Sciatic nerve (tissue), 2 donors: ENCODE data around the gene F8. TPM values are rescaled to one million over a fixed set of nuclear protein-coding genes. Genes with fewer than 3 reads are reported as not detected.
"Not testable (repeated sequence)": the region's sequence is repeated elsewhere in the genome, so short reads cannot be mapped to it uniquely, and the experiment has no call there.

Experiments
- ATAC-seq: fragments of 200-7000 bp; cut with Tn5 transposase; one replicate; pipeline ENCODE4 v1.9.1; 2020; ENCODE audit warnings: mild to moderate bottlenecking, moderate library complexity
- DNase-seq: peaks from one replicate; pipeline ENCODE4 v3.0.0-alpha.2; 2020; ENCODE audit warnings: low spot score
- intact Hi-C: fragments of 100-400 bp; cut with DNase I; formaldehyde crosslinking; loops from one replicate; pipeline ENCODE4 v1.14.2; 2022
- total RNA-seq: library from RNA; stranded (reverse); fragmentation: NEBNext Ultra II Directional; extraction: Animal tissue kit (Norgen Biotek cat#: 25700); gene quantifications from one replicate; pipeline ENCODE4 v1.2.1, GENCODE V29; 2021
- donor health status: DM: no; HTN: no; CAD: no.
- donor health status: DM: no; HTN: no; CAD: no.

Gene F8
- total RNA-seq, 1 donor from 2014 or later = 63.0 TPM

DNA sequence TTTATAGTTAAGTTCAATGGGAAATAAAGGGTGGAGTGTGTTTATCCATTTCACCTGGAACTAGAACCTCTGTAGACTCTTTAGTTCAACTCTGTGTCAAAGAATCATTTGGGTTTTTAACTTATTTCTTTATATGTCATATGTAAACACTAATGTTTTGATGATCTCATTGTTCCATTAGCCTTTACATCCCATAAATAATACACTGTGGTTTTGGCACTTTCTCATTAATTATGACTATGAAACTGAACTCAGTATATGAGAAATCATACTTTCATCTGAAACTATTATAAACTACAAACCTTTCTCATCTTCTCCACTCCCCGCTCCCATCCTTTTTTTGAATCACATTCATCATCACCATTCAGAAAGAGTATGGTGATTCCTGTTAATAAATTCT is 31.0 kb downstream of the F8 start:
- intact Hi-C loops = no loop called here
- DNase-seq (no peak), ATAC-seq (no peak)

- DNase-seq (no peak), ATAC-seq (no peak)
- intact Hi-C loops = no loop called here
These were observed 31.5 kb downstream of the F8 start for GRCh38 chrX:154991039-154991438.

DNA sequence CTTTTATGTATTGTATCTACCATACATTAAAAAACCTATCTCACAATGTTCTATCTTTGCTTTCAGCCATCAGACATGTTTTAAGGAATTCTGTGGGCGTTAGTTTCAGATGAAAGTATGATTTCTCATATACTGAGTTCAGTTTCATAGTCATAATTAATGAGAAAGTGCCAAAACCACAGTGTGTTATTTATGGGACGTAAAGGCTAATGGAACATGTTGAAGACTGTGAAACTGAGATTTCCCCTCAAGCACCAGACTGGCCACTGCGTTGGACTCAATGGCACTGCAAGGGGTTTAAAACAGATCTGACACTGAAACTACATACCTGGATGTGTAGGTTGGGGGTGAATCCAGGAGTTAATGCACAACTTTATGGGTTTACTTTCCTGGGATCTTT is 32.0 kb downstream of the F8 start:
- no peak for DNase-seq
- intact Hi-C loops = no loop called here
- ATAC-seq = no peak

DNA sequence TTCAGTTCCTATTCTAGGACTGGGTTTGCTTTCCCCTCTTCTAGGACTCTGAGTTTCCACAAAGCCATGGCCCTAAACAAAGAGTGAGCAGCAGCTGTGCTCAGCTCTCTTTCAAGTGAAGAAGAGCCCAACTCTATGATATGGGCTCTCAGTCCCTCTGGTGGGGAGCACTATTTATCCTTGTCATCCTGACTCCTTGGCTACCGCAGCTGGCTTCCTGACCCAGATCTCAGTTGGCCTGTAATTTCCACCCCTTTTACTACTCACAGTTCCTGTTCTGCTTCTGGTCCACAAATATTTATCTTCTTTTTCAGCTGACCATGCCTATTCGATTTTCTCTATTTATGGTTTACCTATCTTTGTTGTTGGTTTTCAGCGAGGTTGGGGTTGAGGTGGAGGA is 33.8 kb downstream of the F8 start:
- no peak for ATAC-seq
- intact Hi-C loops = no loop called here
- DNase-seq = no peak

- intact Hi-C loops = no loop called here
- no peak for ATAC-seq
These were observed 34.6 kb downstream of the F8 start for GRCh38 chrX:154987940-154988339.

GRCh38 chrX:154986826-154987575 is 35.5 kb downstream of the F8 start:
- ATAC-seq = no peak
- DNase-seq = no peak
- intact Hi-C loops = no loop called here

More at GRCh38 chrX:154987940-154988339, 34.6 kb downstream of the F8 start:
- DNase-seq = no peak

DNA sequence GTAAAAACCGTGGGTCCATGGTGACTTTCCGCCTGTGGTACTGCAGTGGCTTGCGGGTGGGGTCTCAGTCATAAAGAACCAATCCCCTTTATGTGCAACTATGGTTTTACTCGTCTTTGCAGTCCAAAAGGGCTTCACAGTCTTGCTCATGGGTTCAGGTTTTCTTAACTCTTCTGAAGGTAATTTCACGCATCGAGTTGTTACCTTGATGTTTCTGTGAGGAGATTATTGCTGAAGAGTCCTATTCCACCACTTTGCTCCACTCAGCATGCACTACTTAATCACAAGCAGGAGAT is 41.5 kb downstream of the F8 start:
- intact Hi-C loops = no loop called here
- ATAC-seq = no peak
- DNase-seq = no peak

DNA sequence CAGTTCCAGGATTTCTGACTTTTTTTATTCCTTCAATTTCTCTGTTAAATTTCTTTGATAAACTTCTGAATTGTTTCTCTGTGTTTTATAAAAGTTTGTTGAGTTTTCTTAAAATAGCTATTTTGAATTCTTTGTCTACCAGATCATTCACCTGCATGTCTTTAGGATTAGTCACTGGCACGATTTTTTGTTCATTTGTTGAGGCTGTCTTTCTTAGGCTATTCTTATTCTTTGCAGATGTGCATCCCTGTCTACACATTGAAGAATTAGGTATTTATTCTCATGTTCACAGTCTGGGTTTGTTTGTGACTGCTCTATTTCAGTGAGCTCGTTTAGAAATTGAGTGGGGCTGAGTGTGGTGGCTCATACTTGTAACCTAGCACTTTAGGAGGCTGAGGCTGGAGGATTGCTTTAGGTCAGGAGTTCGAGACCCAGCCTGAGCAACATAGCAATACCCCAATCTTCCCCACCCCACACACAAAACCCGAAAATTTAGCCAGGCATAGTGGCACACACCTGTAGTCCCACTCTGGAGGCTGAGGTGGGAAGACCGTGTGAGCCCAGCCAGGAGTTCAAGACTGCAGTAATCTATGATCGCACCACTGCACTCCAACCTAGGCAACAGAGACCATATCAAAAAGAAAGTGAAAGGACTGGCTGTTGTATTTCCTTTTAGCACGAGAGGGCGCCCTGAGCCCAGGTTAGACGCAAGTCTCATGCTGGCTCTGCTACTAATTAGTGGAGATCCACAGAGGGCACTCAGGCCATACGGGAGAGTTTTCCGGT is 42.0 kb downstream of the F8 start:
- DNase-seq (peak; percentile 81), ATAC-seq (peak; percentile 91)
- intact Hi-C loops = no loop called here

DNA sequence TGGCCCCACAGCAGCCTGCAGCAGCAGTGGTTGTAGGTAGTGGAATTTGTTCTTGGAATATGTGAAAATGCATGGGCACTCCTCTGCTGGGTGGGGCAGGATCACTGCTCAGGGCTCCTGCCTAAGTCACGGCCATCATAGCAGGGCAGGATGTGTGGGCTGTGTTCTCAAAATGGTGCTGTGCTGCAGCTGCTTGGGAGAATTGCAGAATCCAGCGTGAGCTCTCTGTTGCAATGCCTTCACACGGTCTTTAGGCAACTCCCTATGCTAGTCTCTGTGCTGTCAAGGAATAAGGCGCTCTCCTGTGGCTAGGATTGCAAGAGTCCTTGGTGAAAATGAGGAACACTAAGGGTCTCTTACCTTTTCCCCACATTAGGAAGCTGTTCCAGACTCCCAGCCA is 42.9 kb downstream of the F8 start:
- ATAC-seq = no peak
- intact Hi-C loops = no loop called here
- DNase-seq = no peak

DNA sequence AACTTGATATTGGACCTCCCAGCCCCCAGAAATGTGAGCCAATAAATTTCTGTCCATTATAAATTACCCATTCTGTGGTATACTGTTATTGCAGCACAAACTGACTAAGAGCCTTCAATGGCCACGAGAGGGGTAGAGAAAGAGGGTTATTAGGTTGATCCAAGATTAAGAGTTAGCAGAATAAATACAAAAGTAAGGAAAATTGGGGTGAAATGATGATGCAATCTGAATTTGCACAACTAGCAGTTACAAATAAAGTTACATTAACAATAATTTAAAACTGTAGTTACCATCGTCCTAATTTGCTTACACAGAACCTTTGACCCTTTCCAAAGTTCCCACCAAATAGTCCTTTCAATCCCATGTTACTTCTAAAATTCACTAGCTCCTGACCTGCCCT is 54.2 kb downstream of the F8 start:
- no peak for ATAC-seq
- DNase-seq = no peak
- intact Hi-C loops = no loop called here

DNA sequence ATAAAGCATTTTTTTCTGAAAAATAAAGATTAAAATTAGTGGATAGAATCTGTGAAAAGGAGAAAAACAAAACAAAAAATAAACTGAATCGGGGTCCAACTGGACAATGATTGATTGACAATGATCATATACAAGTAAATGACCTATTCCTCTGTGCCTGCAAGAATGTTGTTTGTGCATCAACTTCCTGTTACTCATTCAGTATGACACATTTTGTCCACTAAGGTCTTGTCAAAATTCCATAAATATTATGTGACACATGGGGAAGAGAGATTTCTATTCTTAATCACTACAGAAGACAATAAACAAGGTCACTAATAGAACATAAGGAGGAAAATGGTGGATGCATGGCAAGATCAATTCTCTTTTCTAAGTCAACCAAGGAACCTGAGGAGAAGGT is 54.9 kb downstream of the F8 start:
- no peak for DNase-seq
- ATAC-seq = no peak
- intact Hi-C loops = no loop called here

DNA sequence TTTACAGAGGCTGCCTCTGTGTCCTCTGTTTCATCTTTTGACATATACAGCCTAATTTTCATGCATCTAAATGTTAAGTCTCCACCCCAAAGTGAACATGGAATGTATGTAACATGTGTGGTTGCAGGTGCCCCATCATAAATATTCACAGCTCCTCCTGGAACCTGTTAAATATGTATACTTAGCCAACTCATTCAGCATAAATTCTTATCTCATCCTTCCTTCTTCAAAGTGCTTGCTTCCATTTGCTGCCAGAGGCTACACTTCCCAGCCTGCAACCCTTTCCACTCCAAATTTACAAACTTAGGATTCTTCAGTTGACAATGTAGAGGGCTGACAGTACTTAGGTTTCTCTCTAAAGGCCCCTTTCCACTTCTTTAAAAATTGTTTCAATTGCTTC is 60.6 kb downstream of the F8 start:
- intact Hi-C loops = no loop called here
- DNase-seq = no peak
- no peak for ATAC-seq

- intact Hi-C loops = not testable (repeated sequence)
These were observed 66.7 kb downstream of the F8 start for GRCh38 chrX:154955799-154956198.

DNA sequence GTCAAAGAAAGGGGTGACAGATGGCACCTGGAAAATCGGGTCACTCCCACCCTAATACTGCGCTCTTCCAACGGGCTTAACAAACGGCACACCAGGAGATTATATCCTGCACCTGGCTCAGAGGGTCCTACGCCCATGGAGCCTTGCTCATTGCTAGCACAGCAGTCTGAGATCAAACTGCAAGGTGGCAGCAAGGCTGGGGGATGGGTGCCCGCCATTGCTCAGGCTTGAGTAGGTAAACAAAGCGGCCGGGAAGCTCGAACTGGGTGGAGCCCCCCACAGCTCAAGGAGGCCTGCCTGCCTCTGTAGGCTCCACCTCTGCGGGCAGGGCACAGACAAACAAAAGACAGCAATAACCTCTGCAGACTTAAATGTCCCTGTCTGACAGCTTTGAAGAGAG is 83.3 kb downstream of the F8 start:
- ATAC-seq, DNase-seq, intact Hi-C loops: not testable (repeated sequence)

More at GRCh38 chrX:154955799-154956198, 66.7 kb downstream of the F8 start:
- not testable (repeated sequence) for ATAC-seq, DNase-seq

DNA sequence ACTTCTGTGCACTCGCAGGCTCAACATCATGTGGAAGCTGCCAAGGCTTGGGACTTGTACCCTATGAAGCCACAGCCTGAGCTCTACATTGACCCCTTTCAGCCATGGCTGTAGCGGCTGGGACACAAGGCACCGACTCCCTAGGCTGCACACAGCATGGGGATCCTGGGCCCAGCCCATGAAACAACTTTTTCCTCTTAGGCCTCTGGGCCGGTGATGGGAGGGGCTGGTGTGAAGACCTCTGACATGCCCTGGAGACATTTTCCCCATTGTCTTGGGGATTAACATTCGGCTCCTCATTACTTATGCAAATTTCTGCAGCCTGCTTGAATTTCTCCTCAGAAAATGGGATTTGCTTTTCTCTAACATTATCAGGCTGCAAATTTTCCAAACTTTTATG is 97.8 kb downstream of the F8 start:
- intact Hi-C loops, DNase-seq, ATAC-seq: not testable (repeated sequence)

DNA sequence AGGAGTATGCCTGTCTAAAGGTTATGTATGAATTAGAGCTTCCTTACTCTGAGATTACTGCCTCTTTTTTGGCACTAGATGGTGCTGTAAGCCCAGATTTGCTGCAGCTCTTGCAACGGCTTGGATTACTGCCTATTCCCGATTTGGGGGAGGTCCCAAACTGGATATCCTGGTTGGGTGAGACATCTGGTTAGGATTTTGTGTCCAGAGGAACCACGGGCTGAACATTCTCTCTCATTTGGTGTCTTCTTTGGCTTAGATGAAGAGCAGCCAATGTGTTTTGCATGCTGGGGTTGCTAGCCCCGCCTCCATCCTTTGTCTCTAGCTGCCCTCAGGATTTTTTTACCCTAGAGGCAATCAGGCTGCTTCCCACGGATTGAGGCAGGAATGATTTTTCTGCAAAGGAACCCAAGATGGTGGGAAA is 104.5 kb downstream of the F8 start:
- ATAC-seq = peak; percentile 81
- intact Hi-C loops = no loop called here
- peak; percentile 62 for DNase-seq

GRCh38 chrX:154914052-154914451 is 108.5 kb downstream of the F8 start:
- DNase-seq (no peak), ATAC-seq (no peak)
- intact Hi-C loops = no loop called here

GRCh38 chrX:154910528-154910927 is 112.0 kb downstream of the F8 start:
- DNase-seq, ATAC-seq, intact Hi-C loops: not testable (repeated sequence)

- ATAC-seq, DNase-seq, intact Hi-C loops: not testable (repeated sequence)
These were observed 112.5 kb downstream of the F8 start for GRCh38 chrX:154910048-154910447.

GRCh38 chrX:154908821-154909220 is 113.7 kb downstream of the F8 start:
- intact Hi-C loops = no loop called here
- ATAC-seq (no peak), DNase-seq (no peak)
